NCI-H82 treated with DMSO at 0.1 percent for 48 hours (cell line): ENCODE measurements around the gene SLC1A1.

ENCODE experiments used
- DNase-seq: peaks from one replicate; lab custom pipeline; 2025; ENCODE audit not compliant: unreplicated experiment; lab: John Stamatoyannopoulos, UW

Gene SLC1A1

DNA sequence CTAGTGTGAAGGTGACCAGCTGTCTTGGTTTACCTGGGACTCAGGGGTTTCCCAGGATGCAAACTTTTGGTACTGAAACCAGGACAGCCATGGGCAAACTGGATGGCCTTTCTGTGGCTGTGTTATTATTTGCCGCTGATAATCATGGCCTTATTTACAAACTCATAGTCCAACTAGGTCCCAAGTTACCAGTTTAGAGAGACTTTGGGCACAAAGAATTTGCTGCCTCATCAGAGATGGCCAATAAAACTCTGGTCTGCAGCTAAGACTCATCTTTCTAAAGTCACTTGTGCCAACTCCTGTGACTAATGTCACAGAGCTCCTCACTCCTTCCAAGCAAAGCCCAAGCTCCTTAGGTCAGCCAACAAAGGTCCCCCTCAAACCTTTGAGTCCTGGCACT is 124.4 kb downstream of the SLC1A1 start:
- DNase-seq, result no peak

DNA sequence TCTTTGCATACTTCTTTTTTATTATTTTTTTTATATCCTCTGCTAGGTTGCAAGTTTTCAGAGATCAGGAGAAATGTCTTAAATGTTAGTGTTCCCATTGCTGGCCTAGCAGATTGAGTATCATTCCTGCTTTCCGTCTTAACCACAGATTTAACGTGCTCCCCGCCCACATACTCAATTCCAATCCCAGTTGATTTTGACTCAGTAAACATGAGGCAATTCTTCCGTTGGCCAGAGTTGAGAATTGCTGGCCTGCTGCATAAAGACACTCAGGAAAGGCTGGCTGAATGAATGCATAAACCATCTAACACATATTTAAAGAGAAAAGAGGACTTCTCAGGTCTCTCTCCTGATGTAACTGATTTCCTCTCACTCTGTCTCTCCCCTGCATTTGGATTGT is 125.0 kb downstream of the SLC1A1 start:
- no peak for DNase-seq

DNA sequence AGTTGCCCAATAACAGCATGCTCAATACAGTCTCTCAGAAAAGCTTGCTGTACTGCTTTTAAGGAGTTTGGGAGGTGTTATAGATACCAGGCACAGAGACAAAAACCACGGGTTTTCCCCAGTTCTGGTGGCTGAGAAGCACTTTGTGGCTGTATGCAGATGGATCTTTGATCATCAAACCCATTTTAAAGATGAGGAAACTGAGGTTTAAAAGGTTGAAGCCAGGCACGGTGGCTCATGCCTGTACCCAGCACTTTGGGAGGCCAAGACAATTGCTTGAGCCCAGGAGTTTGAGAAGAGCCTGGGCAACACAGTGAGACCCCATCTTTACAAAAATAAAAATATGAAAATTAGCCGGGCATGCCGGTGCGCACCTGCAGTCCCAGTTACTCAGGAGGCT is 125.5 kb downstream of the SLC1A1 start:
- DNase-seq, result no peak

DNA sequence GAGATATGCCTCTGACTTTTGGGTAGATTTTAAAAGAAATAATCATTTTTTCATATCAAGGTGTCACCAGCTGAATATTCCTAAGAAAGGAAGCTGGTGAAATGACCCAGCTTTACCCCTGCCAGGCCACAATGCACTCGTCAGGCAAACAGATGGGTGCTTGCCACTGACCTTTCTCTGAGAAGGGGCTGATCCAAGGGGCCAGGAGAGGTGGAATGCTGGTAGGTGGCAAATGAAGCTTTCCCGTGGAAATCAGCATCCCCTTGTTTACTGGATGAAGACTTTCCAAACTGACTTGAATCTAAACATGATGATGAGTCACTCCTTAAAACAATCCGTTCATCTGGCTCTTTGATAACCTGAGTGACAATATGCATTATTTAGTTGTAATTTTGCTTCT is 127.5 kb downstream of the SLC1A1 start:
- no peak for DNase-seq

DNA sequence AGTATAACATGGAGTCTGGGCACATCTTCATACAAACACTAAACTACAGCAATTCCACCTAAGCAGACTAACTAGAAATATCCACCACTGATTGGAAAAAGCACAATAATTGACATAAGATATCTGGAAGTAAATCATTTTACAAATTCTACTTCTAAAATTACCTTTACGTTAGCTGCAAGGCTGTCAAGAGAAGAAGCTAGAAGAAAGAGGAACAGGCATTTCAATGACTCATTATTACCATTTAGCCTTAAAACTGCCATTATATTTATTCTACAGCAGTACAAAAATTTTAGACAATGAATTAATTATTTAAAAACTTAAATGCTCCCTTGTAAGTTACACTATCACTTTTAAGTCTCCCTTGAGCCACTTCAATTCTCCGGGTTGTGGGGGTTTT is 128.4 kb downstream of the SLC1A1 start:
- no peak for DNase-seq

DNA sequence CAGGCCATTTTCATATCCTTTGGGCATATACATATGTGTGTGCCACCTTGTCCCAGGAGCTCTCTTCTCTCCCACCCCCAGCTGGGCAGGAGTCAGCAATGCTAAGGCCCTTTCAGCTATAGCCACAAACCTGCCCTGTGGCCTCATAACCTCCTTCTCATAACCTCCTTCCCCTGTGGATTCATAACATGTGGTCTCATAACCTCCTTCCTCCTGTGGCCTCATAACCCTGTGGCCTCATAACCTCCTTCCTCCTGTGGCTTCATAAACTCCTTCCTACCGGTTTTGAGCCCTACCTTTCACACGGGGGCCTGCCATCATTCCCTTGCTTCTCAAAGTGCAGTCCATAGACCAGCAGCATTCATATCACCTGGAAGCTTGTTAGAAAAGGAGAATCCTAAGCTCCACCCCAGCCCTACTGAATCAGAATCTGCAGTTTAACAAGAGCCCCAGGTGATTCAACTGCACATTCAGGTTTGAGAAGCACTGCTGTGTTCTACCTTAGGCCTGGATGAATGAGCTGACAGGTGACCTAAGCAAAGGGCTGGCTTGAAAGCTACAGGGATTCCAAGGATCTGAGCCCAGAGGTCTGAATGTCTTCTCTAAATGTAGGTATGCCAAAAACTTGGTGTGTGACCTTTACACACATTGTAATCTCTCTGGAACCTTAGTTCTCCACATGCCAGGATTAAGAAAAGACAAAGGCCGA is 129.9 kb downstream of the SLC1A1 start:
- no peak for DNase-seq

DNA sequence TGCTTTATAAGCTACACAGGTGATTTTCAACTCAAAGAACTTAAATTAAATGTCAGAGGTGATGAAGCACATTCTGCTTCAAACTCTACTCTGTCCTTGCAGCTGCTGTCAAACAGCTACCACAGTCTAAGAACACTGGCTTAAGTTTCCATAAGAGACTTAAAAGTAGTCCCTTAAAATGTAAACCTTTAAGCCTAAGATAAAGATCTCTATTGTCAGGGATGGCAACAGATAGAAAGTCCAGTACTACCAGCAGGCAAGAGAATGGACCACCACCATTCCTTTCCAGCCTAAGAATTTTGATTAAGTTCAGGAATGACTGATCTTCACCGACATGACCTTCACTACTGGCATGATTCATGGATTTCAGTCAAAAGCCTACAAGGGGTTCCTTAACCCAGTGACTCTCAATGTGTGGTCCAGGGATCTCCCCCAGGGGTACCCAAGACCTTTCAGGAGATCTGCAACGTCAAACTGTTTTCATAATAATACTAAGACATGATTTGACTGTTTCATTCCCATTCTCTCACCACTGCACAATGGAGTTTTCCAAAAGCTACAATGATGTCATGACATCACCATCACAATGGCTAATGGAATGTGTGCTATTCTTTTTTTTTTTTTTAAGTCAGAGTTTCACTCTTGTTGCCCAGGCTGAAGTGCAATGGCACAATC is 130.8 kb downstream of the SLC1A1 start:
- no peak for DNase-seq

DNA sequence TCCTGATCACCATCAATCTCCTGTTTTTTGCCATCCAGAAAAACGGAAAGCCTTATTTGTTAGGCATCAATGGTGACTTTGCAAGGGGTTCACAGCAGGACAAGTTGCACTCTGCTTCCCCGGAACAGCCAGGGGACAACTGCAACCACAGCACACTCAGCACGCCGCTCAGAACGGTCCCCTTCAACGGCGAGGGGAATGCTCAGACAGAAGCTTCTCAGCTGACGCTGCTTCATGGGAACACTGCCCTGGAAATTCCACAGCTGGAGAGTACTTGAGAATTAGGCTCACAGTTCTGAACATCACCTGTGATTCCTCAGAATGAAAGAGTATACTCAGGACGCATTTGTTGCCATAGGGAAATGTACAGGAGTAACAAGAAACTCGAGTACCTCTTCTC is 131.7 kb downstream of the SLC1A1 start:
- no peak for DNase-seq

DNA sequence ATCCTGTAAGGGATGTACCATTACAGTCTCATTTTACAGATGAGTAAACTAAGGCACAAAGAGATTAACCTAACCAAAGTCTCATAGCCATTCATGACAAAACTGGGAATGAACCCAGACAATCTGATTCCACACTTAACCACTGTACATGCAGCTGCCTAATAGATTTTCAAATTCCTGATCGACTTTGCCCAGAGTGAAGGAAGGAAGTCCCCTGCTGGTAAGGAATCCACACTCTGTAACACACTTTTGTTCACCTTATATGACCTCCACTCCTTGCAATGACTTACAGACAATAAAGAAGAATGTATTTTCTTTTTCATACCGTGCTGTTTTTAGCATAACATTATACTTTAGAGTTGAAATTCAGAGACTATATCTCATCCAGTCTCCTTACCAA is 140.6 kb downstream of the SLC1A1 start:
- DNase-seq, result no peak
